SK-N-SH treated with all-trans-retinoic acid at 6 μM for 48 hours (cell line): ENCODE measurements around the gene SLC12A2.

Experiments
- BACH2 ChIP-seq: fragments of 250-450 bp; sonication (Bioruptor Pico); IDR thresholded peaks from 2 replicates; pipeline ENCODE4 v1.9.0; 2021; ENCODE audit warnings: mild to moderate bottlenecking, borderline replicate concordance
- CSDC2 ChIP-seq: fragments of 250-450 bp; sonication (Bioruptor Pico); IDR thresholded peaks from 2 replicates; pipeline ENCODE4 v1.5.0; 2020; ENCODE audit warnings: mild to moderate bottlenecking, moderate library complexity
- ESRRG ChIP-seq: fragments of 250-450 bp; sonication (Bioruptor Pico); IDR thresholded peaks from 2 replicates; pipeline ENCODE4 v1.6.1; 2021; ENCODE audit warnings: mild to moderate bottlenecking
- GLIS3 ChIP-seq: fragments of 250-450 bp; sonication (Bioruptor Pico); IDR thresholded peaks from 2 replicates; pipeline ENCODE4 v1.5.0; 2020; ENCODE audit warnings: mild to moderate bottlenecking, moderate library complexity
- ISL1 ChIP-seq: fragments of 250-450 bp; sonication (Bioruptor Pico); IDR thresholded peaks from 2 replicates; pipeline ENCODE4 v2.1.2; 2022; ENCODE audit warnings: mild to moderate bottlenecking, moderate library complexity
- PATZ1 ChIP-seq: fragments of 250-450 bp; sonication (Bioruptor Pico); IDR thresholded peaks from 2 replicates; pipeline ENCODE4 v1.8.0; 2020; ENCODE audit warnings: mild to moderate bottlenecking, moderate library complexity, borderline replicate concordance
- RARB ChIP-seq: fragments of 250-450 bp; sonication (Bioruptor Pico); IDR thresholded peaks from 2 replicates; pipeline ENCODE4 v1.8.0; 2021; ENCODE audit warnings: mild to moderate bottlenecking, moderate library complexity
- ZFP3 ChIP-seq: fragments of 250-450 bp; sonication (Bioruptor Pico); IDR thresholded peaks from 2 replicates; pipeline ENCODE4 v1.5.0; 2020; ENCODE audit warnings: mild to moderate bottlenecking, moderate library complexity
- ZFP30 ChIP-seq: fragments of 450-650 bp; formaldehyde crosslinking; IDR thresholded peaks from 2 replicates; pipeline ENCODE4 v1.5.0; 2022; ENCODE audit warnings: mild to moderate bottlenecking, moderate library complexity
- ZNF70 ChIP-seq: fragments of 450-650 bp; formaldehyde crosslinking; IDR thresholded peaks from 2 replicates; pipeline ENCODE4 v1.5.0; 2020; ENCODE audit warnings: mild to moderate bottlenecking, moderate library complexity
- ZNF8 ChIP-seq: fragments of 450-650 bp; formaldehyde crosslinking; IDR thresholded peaks from 2 replicates; pipeline ENCODE4 v1.5.0; 2020; ENCODE audit warnings: mild to moderate bottlenecking, moderate library complexity
- TF ChIP-seq, protein P1 (sequence below): fragments of 250-450 bp; sonication (Bioruptor Pico); IDR thresholded peaks from 2 replicates; pipeline ENCODE4 v1.5.0; 2020; ENCODE audit warnings: mild to moderate bottlenecking, moderate library complexity

DNA sequence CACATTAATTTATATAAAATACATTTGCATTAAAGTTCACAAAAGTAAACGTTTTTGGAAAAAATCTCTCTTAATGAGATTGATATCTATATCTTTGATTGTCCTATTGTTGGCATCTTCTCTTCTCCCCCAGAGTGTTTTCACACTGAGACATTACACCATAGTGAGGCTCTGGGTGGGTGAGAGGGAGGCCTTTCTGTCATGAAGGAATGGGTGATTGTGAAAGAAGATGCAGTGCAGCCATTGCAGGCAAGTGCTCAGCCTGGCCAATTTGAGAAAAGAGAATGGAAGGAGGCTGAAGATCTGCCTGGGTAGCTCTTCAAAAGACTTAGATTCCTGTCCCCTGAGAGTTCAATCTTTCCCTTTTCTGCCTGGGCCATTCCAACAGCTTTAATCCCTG, 140.8 kb downstream of the SLC12A2 start:
- TF ChIP-seq PATZ1 (CRISPR knock-in tag) (no peak), ZFP30 (CRISPR knock-in tag) (no peak), GLIS3 (CRISPR knock-in tag) (no peak), ISL1 (no peak), ZFP3 (CRISPR knock-in tag) (no peak), ESRRG (CRISPR knock-in tag) (no peak), RARB (CRISPR knock-in tag) (no peak), ZNF70 (CRISPR knock-in tag) (no peak), ZNF8 (no peak), CSDC2 (CRISPR knock-in tag) (no peak), BACH2 (CRISPR knock-in tag) (no peak)
- TF ChIP-seq, protein P1, sequence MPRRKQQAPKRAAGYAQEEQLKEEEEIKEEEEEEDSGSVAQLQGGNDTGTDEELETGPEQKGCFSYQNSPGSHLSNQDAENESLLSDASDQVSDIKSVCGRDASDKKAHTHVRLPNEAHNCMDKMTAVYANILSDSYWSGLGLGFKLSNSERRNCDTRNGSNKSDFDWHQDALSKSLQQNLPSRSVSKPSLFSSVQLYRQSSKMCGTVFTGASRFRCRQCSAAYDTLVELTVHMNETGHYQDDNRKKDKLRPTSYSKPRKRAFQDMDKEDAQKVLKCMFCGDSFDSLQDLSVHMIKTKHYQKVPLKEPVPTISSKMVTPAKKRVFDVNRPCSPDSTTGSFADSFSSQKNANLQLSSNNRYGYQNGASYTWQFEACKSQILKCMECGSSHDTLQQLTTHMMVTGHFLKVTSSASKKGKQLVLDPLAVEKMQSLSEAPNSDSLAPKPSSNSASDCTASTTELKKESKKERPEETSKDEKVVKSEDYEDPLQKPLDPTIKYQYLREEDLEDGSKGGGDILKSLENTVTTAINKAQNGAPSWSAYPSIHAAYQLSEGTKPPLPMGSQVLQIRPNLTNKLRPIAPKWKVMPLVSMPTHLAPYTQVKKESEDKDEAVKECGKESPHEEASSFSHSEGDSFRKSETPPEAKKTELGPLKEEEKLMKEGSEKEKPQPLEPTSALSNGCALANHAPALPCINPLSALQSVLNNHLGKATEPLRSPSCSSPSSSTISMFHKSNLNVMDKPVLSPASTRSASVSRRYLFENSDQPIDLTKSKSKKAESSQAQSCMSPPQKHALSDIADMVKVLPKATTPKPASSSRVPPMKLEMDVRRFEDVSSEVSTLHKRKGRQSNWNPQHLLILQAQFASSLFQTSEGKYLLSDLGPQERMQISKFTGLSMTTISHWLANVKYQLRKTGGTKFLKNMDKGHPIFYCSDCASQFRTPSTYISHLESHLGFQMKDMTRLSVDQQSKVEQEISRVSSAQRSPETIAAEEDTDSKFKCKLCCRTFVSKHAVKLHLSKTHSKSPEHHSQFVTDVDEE (CRISPR knock-in tag): no peak
